Measurements from ENCODE around the gene LRRC8A.
"Not testable (repeated sequence)": the region's sequence is repeated elsewhere in the genome, so short reads cannot be mapped to it uniquely, and the experiment has no call there.

The LRRC8A gene

GRCh38 chr9:128881884-128882676 is at the start of gene LRRC8A, which contains the start of gene KYAT1:
Gene LRRC8A (plus strand): TSS chr9:128882133. CDS start chr9:128907165, 25,032 bp downstream.
Gene KYAT1 (minus strand): TSS chr9:128881950. CDS start chr9:128845405, 36,545 bp downstream.
- peak; percentile 93 to 97 for DNase-seq

- DNase-seq: no peak
These were observed 48.2 kb upstream of the LRRC8A start for GRCh38 chr9:128833696-128834095.

GRCh38 chr9:128835246-128836210 is 46.4 kb upstream of the LRRC8A start:
- no peak for DNase-seq

DNA sequence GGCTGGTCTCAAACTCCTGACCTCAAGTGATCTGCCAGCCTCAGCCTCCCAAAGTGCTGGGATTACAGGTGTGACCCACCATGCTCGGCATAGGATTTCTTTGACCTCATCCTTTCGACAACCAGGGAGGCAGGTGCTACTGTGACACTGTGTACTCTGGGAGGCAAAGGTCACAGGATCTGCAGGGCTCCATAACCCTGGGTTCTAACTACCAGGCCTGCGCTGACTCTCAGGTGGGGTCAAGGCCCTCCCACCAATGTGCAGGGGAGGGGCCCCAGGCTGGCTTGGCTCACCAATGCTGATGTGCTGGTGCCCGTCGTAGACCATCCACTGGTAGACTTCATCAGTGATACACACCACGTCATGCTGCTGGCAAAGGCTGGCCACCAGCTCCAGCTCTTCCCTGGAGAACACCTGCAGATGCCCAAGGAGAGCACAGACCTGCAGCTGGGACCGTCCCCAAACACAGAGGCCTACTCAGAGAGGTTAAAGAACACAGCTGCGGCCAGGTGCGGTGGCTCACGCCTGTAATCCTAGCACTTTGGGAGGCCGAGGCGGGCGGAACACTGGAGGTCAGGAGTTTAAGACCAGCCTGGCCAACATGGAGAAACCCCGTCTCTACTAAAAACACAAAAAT is 45.3 kb upstream of the LRRC8A start:
- DNase-seq: no peak

GRCh38 chr9:128838338-128838737 is 43.6 kb upstream of the LRRC8A start:
- no peak for DNase-seq

GRCh38 chr9:128840524-128840923 is 41.4 kb upstream of the LRRC8A start:
- no peak for DNase-seq

DNA sequence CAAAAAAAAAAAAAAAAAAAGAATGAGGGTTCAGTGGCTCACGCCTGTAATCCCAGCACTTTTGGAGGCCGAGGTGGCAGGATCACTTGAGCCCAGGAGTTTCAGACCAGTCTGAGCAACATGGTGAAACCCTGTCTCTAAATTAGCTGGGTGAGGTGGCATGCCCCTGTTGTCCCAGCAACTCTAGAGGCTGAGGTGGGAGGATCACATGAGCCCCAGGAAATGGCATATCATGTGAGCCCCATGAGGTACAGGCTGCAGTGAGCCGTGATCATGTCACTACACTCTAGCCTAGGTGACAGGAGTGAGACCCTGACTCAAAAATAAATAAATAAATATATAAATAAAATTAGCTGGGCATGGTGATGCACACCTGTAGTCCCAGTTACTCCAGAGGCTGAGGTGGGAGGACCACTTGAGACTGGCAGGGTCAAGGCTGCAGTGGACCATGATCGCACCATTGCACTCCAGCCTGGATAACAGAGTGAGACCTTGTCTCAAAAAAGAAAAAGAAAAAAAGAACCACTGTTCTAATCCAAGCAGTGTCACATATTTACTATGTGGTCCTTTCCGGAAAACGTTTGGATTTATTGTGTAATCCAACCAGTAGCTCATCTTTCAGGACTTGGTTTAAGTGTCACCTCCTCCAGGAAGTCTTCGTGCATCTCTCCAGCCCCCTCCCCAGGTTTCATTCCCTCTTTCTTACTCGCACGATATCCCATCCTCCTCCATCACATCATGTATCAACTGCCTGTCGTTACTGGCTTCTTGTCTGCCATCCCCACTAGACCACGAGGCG is 40.0 kb upstream of the LRRC8A start:
- no peak for DNase-seq

DNA sequence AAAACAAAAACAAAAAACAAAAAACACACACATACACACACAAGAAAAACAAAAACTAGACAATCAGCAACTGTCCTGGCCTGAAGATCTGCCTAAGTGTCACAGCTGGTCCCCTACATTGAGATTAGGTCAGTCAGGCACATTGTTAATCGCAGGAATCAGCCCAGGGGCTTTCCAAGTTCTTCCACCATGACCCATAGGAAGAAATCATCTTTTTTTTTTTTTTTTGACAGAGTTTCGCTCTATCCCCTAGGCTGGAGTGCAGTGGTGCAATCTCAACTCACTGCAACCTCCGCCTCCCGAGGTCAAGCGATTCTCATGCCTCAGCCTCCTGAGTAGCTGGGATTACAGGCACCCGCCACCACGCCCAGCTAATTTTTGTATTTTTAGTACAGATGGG is 38.8 kb upstream of the LRRC8A start:
- DNase-seq: not testable (repeated sequence)

DNA sequence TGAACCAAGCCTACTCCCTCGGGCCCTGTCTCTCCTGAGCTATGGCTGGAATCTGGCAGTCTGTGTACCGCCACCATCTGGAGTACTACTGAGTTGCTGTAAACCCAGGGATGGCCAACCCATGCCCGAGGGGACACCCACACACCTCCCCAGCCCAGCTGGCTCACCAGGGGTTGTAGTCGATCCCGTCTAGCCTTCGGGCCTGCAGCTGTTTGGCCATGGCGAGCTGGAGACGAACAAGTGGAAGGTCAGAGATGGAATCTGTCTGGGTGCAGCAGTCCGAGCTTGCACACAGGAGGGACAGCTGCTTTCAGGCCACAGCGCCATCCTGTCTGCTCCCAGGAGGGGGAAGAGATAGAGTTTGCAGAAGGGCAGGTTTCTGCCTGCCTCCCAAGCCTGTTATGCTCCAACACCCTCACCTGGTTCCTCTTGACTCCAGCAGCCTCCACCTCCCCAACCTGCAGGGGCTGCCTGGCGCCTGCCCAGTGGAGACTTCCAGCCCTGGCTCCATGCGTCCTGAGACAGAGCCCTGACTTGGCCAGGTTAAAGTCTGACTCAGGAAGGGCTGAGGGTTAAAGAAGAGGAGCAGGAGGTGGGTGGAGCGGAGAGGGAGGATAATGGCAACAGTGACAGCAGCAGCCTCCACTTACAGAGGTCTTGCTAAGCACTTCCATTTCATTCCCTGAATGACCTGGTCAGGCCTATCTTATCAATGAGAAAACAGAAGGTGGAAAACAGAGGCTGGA is 36.6 kb upstream of the LRRC8A start:
- no peak for DNase-seq

DNA sequence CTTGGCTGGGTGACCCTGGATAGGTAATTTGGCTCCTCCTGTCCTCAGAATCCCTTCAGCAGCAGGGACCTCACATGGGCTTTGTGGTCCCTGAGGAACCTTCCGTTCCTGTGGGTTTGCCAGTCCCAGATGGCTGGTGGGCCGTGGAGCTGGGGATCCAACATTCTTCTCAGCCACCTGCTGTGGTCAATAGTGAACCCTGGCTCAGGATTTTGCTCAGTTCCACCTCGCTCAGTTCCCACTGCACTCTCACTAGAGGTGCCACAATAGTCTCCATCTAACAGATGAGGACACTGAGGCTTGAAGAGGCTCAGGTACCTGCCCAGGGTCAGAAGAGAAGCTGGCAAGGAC is 35.3 kb upstream of the LRRC8A start:
- DNase-seq: no peak

- no peak for DNase-seq
These were observed 34.1 kb upstream of the LRRC8A start for GRCh38 chr9:128847803-128848202.

DNA sequence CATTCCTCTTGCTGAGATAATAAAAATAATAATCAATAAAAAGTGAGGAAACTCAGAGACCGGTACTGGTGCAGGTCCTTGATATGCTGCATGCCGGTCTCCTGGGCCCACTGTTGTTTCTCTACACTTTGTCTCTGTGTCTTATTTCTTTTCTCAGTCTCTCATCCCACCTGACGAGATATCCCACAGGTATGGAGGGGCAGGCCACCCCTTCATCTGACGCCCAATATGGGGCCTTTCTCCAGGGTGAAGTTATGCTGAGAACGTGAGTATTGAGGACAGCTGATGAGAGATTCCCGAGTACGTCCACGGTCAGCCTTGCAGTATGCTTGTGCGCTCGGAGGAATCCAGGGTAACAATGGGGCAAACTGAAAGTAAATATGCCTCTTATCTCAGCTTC is 30.9 kb upstream of the LRRC8A start:
- not testable (repeated sequence) for DNase-seq

DNA sequence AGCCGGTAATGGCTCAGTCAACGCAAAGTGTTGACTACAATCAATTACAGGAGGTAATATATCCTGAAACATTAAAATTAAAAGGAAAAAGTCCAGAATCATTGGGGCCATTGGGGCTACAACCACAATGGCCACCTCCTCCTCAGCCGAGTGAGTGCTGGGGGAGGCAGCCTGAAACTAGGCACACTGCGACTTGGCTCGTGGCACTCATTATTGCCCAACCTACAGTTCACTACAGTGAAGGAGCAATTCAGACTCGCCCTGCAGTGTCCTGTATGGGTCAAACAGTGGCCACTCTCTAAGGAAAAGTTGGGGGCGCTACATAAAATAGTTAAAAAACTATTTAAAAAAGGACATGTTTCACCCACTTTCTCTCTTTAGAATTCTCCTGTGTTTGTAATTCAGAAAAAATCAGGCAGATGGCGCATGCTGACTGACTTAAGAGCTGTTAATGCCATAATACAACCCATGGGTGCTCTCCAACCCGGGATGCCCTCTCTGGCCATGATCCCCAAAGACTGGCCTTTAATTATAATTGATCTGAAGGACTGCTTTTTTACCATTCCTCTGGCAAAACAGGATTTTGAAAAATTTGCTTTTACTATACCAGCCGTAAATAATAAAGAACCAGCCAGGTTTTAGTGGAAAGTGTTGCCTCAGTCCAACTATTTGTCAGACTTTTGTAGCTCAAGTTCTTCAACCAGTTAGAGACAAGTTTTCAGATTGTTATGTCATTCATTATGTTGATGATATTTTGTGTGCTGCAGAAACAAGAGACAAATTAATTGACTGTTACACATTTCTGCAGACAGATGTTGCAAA is 29.9 kb upstream of the LRRC8A start:
- DNase-seq: peak in 1 of 2 experiments; percentile 14

GRCh38 chr9:128852646-128853045 is 29.3 kb upstream of the LRRC8A start:
- DNase-seq: not testable (repeated sequence)

- DNase-seq: not testable (repeated sequence)
These were observed 27.5 kb upstream of the LRRC8A start for GRCh38 chr9:128854454-128854853.

DNA sequence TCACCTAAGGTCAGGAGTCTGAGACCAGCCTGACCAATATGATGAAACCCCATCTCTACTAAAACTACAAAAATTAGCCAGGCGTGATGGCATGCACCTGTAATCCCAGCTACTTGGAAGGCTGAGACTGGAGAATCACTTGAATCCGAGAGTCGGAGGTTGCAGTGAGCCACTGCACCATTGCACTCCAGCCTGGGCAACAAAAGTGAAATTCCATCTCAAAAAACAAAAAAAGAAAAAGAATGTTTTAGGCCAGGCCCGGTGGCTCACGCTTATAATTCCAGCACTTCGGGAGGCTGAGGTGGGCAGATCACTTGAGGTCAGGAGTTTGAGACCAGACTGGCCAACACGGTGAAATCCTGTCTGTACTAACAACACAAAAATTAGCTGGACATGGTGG is 23.5 kb upstream of the LRRC8A start:
- DNase-seq: not testable (repeated sequence)

GRCh38 chr9:128860937-128861336 is 21.0 kb upstream of the LRRC8A start:
- no peak for DNase-seq

DNA sequence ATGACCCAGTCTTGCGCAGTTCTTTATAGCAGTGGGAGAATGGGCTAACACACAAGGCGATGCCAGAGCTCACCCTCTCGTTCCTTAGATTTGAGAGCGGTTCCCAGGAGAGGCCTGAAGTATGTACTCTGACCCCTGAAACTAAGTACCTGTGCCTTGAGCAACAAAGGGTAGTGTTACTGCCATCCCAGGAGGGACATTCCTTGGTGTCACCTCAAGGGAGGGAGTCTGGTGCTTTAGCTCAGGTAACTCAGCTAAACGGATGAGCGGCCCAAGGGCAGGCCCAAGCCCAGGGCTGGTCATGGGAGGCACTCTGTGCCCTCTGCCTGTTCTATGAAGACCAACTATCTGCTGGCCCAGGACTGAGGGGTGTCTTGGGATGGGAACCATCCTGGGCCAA is 20.4 kb upstream of the LRRC8A start:
- DNase-seq: no peak

DNA sequence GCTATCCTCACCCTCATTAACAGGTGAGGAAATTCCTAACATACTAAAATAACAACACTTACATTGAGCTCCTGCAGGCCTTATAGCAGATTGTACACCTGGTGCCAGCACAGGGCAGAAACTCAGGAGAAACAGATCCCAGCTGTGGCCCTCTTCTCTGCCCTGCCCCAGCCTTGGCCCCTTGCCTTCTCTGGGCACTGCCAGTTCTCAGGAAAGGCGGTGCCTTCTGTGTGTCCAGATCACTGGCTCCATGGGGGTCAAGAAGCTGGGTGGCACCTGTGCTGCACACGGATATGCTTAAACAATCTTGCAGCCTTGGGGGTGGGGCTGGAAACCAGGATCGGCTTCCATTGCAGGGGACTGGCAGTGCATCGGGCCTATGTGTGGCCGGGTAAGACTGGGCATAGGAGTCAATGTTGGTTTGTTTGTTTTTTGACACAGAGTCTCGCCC is 19.5 kb upstream of the LRRC8A start:
- DNase-seq: no peak

GRCh38 chr9:128863647-128864046 is 18.3 kb upstream of the LRRC8A start:
- DNase-seq: peak; percentile 8 to 48
